ENCODE results near the gene CRYGB. TPM values are rescaled to one million over a fixed set of nuclear protein-coding genes. Genes with fewer than 3 reads are reported as not detected.
"Not testable (repeated sequence)": the region's sequence is repeated elsewhere in the genome, so short reads cannot be mapped to it uniquely, and the experiment has no call there.

CRYGB gene
- total RNA-seq, 1 experiment from 2014 or later, result 0.87 TPM

GRCh38 chr2:208112969-208113368 lies 33.0 kb downstream of the CRYGB start (continued):
- TF ChIP-seq PRDM15 (CRISPR knock-in tag; IDR thresholded peaks at IDR 0.05) (no peak), AR (CRISPR knock-in tag; IDR thresholded peaks at IDR 0.05) (no peak), ESRRA (CRISPR knock-in tag; IDR thresholded peaks at IDR 0.05; ENCODE audit: borderline replicate concordance) (no peak), ZMAT4 (CRISPR knock-in tag; IDR thresholded peaks at IDR 0.05) (no peak)

GRCh38 chr2:208112273-208112745 lies 33.6 kb downstream of the CRYGB start:
- H3K36me3 Mint-ChIP-seq; POLR2A ChIA-PET; H3K27ac Mint-ChIP-seq; H3K9me3 Mint-ChIP-seq; H3K27me3 Mint-ChIP-seq (ENCODE audit: low read depth): not testable (repeated sequence)
- peak overlapping the region; percentile 67 for H3K4me3 Mint-ChIP-seq
- H3K4me1 Mint-ChIP-seq, result peaks cover 41% of the 10 kb centered on the region
- CTCF ChIA-PET, result interaction anchor here (1.2 to 1.3 kb wide), 2 partner anchors 10 to 11 kb away, joined by 3 to 9 read pairs; no protein-coding TSS in a partner anchor
- ATAC-seq (peak; percentile 55), DNase-seq (ENCODE audit: low spot score) (peak; percentile 48)

GRCh38 chr2:208103616-208104015 lies 42.3 kb downstream of the CRYGB start:
- DNase-seq (ENCODE audit: low spot score) (no peak), ATAC-seq (peak; percentile 54)
- no peak for TF ChIP-seq FOXP1 (CRISPR knock-in tag; IDR thresholded peaks at IDR 0.05; ENCODE audit: borderline replicate concordance)
- TF ChIP-seq ZNF671 (CRISPR knock-in tag; IDR thresholded peaks at IDR 0.05), result no peak
- TF ChIP-seq GTF2I (CRISPR knock-in tag; conservative IDR thresholded peaks at IDR 0.05), result no peak
- TF ChIP-seq TP53 (CRISPR knock-in tag; IDR thresholded peaks at IDR 0.05), result no peak
- TF ChIP-seq ZBTB43 (CRISPR knock-in tag; IDR thresholded peaks at IDR 0.05), result no peak
- no peak for TF ChIP-seq IRF1 (CRISPR knock-in tag; IDR thresholded peaks at IDR 0.05)
- TF ChIP-seq MAX (CRISPR knock-in tag; IDR thresholded peaks at IDR 0.05), result no peak
- no peak for TF ChIP-seq HMGA2 (CRISPR knock-in tag; IDR thresholded peaks at IDR 0.05)
- Mint-ChIP-seq H3K27me3 (ENCODE audit: low read depth) (no peaks in the 10 kb centered on the region), H3K4me3 (no peak overlapping the region), H3K9me3 (peaks cover 3% of the 10 kb centered on the region; the same call in 1 of the 2 replicates), H3K36me3 (0 out of 2 replicates have a peak, but pooled peaks cover 2% of the 10 kb centered on the region), H3K4me1 (peaks cover 49% of the 10 kb centered on the region), H3K27ac (no peak overlapping the region)
- POLR2A ChIA-PET, result no interaction called here
- CTCF ChIA-PET, result interaction anchor here (0.7 to 2.4 kb wide), 7 partner anchors 10 to 338 kb away, joined by 3 to 30 read pairs (median 5); partner anchors contain the start of gene IDH1
